Neural progenitor cell (in vitro differentiated cells): ENCODE data around the gene FAM117B. TPM values are rescaled to one million over a fixed set of nuclear protein-coding genes. Genes with fewer than 3 reads are reported as not detected.

Experiments
- DNase-seq: peaks from one replicate; pipeline ENCODE4 v3.0.0-alpha.2; 2016; ENCODE audit warnings: low spot score
- H2AFZ ChIP-seq: fragments of 200-600 bp; sonication (generic); replicated peaks from 2 replicates; pipeline ENCODE4 v1.6.1; 2016; ENCODE audit warnings: antibody characterized with exemption
- H3F3A ChIP-seq: fragments of 200-600 bp; sonication (generic); 2 replicates; pipeline ENCODE4 v1.6.1; 2016; ENCODE audit warnings: antibody characterized with exemption, low read depth
- H3K27ac ChIP-seq: fragments of 200-600 bp; sonication (generic); 2 replicates; pipeline ENCODE4 v1.5.1; 2016; ENCODE audit warnings: mild to moderate bottlenecking
- H3K27me3 ChIP-seq: fragments of 200-600 bp; sonication (generic); 2 replicates; pipeline ENCODE4 v1.6.1; 2016; ENCODE audit warnings: mild to moderate bottlenecking, moderate library complexity
- H3K36me3 ChIP-seq: fragments of 200-600 bp; sonication (generic); 2 replicates; pipeline ENCODE4 v1.5.1; 2016
- H3K4me1 ChIP-seq: fragments of 200-600 bp; sonication (generic); 2 replicates; pipeline ENCODE4 v1.6.1; 2016; ENCODE audit warnings: mixed run types
- H3K4me2 ChIP-seq: fragments of 200-600 bp; sonication (generic); 2 replicates; pipeline ENCODE4 v1.6.1; 2016
- H3K4me3 ChIP-seq: fragments of 200-600 bp; sonication (generic); 2 replicates; pipeline ENCODE4 v1.5.1; 2016
- H3K79me2 ChIP-seq: fragments of 200-600 bp; sonication (generic); 2 replicates; pipeline ENCODE4 v1.6.1; 2016; ENCODE audit warnings: low read depth
- H3K9ac ChIP-seq: fragments of 200-600 bp; sonication (generic); 2 replicates; pipeline ENCODE4 v1.6.1; 2016
- H3K9me3 ChIP-seq: fragments of 200-600 bp; sonication (generic); 2 replicates; pipeline ENCODE4 v1.5.1; 2016; ENCODE audit warnings: low read depth
- H4K20me1 ChIP-seq: fragments of 200-600 bp; sonication (generic); 2 replicates; pipeline ENCODE4 v1.6.1; 2016; ENCODE audit warnings: low read depth
- H3K27ac Mint-ChIP-seq: 3 replicates; pipeline ENCODE4 v1.8.0; 2021; ENCODE audit warnings: mixed read lengths
- H3K27me3 Mint-ChIP-seq: 2 replicates; pipeline ENCODE4 v1.8.0; 2022; ENCODE audit warnings: low read depth, mild to moderate bottlenecking, inconsistent platforms, moderate library complexity, mixed read lengths; ENCODE audit not compliant: insufficient read depth
- H3K36me3 Mint-ChIP-seq: 3 replicates; pipeline ENCODE4 v1.8.0; 2021; ENCODE audit warnings: mixed read lengths
- H3K4me1 Mint-ChIP-seq: 3 replicates; pipeline ENCODE4 v1.8.0; 2021; ENCODE audit warnings: mixed read lengths
- H3K4me3 Mint-ChIP-seq: 3 replicates; pipeline ENCODE4 v1.8.0; 2021; ENCODE audit warnings: mild to moderate bottlenecking, moderate library complexity, mixed read lengths
- H3K9me3 Mint-ChIP-seq: 3 replicates; pipeline ENCODE4 v1.8.0; 2020; ENCODE audit warnings: mixed read lengths
- CTCF ChIP-seq: fragments of 200-600 bp; sonication (generic); IDR thresholded peaks from 2 replicates; pipeline ENCODE4 v1.5.1; 2017; ENCODE audit warnings: antibody characterized with exemption, mild to moderate bottlenecking
- EZH2 ChIP-seq: fragments of 200-600 bp; sonication (generic); IDR thresholded peaks from 2 replicates; pipeline ENCODE4 v1.6.1; 2017; ENCODE audit warnings: antibody characterized with exemption, mild to moderate bottlenecking, moderate library complexity
- EZH2phosphoT487 ChIP-seq: fragments of 200-600 bp; sonication (generic); IDR thresholded peaks from 2 replicates; pipeline ENCODE4 v1.6.1; 2017; ENCODE audit warnings: antibody characterized with exemption
- total RNA-seq: library from RNA; depleted of rRNA; stranded (reverse); fragments of >200 nt; gene quantifications from 2 replicates; pipeline ENCODE4 v1.2.3, GENCODE V29; 2015; ENCODE audit warnings: low replicate concordance

Gene FAM117B
- total RNA-seq, 1 donor from 2014 or later = 17.5 TPM

- Histone ChIP-seq H4K20me1 (peaks cover 8% of the 10 kb centered on the region), H3K27ac (no peak overlapping the region), H2AFZ (no peak overlapping the region), H3F3A (no peaks in the 10 kb centered on the region), H3K4me1 (no peaks in the 10 kb centered on the region), H3K9ac (no peak overlapping the region), H3K4me2 (no peak overlapping the region), H3K36me3 (no peaks in the 10 kb centered on the region), H3K9me3 (peaks cover 25% of the 10 kb centered on the region), H3K27me3 (no peaks in the 10 kb centered on the region), H3K79me2 (peaks cover 87% of the 10 kb centered on the region), H3K4me3 (no peak overlapping the region)
- H3K9me3 Mint-ChIP-seq = peaks cover 52% of the 10 kb centered on the region
- H3K27me3 Mint-ChIP-seq = peaks cover 2% of the 10 kb centered on the region
- no peak overlapping the region for H3K4me3 Mint-ChIP-seq
- peaks cover 24% of the 10 kb centered on the region for H3K36me3 Mint-ChIP-seq
- TF ChIP-seq EZH2phosphoT487 = no peak
- no peak for DNase-seq
- no peak overlapping the region for H3K27ac Mint-ChIP-seq
- H3K4me1 Mint-ChIP-seq = no peaks in the 10 kb centered on the region
Measured at GRCh38 chr2:202716114-202716718, 81.4 kb downstream of the FAM117B start.

GRCh38 chr2:202716953-202717597 lies 82.3 kb downstream of the FAM117B start:
- no peak overlapping the region for H3K27ac Mint-ChIP-seq
- no peaks in the 10 kb centered on the region for H3K27me3 ChIP-seq
- H3K4me2 ChIP-seq = no peak overlapping the region
- H2AFZ ChIP-seq = no peak overlapping the region
- H3K27ac ChIP-seq = no peak overlapping the region
- H3F3A ChIP-seq = no peaks in the 10 kb centered on the region
- peaks cover 8% of the 10 kb centered on the region for H4K20me1 ChIP-seq
- H3K9ac ChIP-seq = no peak overlapping the region
- TF ChIP-seq EZH2phosphoT487 (no peak), EZH2 (no peak), CTCF (no peak)
- H3K36me3 Mint-ChIP-seq = peaks cover 21% of the 10 kb centered on the region
- peaks cover 44% of the 10 kb centered on the region for H3K9me3 Mint-ChIP-seq
- no peaks in the 10 kb centered on the region for H3K4me1 Mint-ChIP-seq
- H3K27me3 Mint-ChIP-seq = peaks cover 2% of the 10 kb centered on the region
- no peak for DNase-seq
- peaks cover 79% of the 10 kb centered on the region for H3K79me2 ChIP-seq
- H3K9me3 ChIP-seq = peaks cover 21% of the 10 kb centered on the region
- no peak overlapping the region for H3K4me3 Mint-ChIP-seq
- H3K36me3 ChIP-seq = no peaks in the 10 kb centered on the region
- no peaks in the 10 kb centered on the region for H3K4me1 ChIP-seq
- no peak overlapping the region for H3K4me3 ChIP-seq

GRCh38 chr2:202717598-202718310 lies 83.0 kb downstream of the FAM117B start:
- Histone ChIP-seq H3K4me3 (no peak overlapping the region), H3K79me2 (peaks cover 78% of the 10 kb centered on the region), H3K36me3 (no peaks in the 10 kb centered on the region), H3K4me2 (no peak overlapping the region), H3K27ac (peak overlapping the region; percentile 22), H3K9me3 (peaks cover 14% of the 10 kb centered on the region), H2AFZ (no peak overlapping the region), H3K4me1 (no peaks in the 10 kb centered on the region), H4K20me1 (peaks cover 9% of the 10 kb centered on the region), H3F3A (no peaks in the 10 kb centered on the region), H3K27me3 (no peaks in the 10 kb centered on the region), H3K9ac (no peak overlapping the region)
- H3K27ac Mint-ChIP-seq = no peak overlapping the region
- peaks cover 37% of the 10 kb centered on the region for H3K9me3 Mint-ChIP-seq
- TF ChIP-seq CTCF (no peak), EZH2phosphoT487 (no peak), EZH2 (no peak)
- H3K36me3 Mint-ChIP-seq = peaks cover 17% of the 10 kb centered on the region
- peaks cover 2% of the 10 kb centered on the region for H3K27me3 Mint-ChIP-seq
- no peak overlapping the region for H3K4me3 Mint-ChIP-seq
- DNase-seq = no peak
- H3K4me1 Mint-ChIP-seq = no peaks in the 10 kb centered on the region
